Body of pancreas (tissue), 4 donors: ENCODE measurements around the gene PIKFYVE. TPM values are rescaled to one million over a fixed set of nuclear protein-coding genes. Genes with fewer than 3 reads are reported as not detected.

Source experiments
- ATAC-seq: fragments of 150-250 bp; one replicate; pipeline ENCODE4 v1.9.1; 2016
- DNase-seq, 4 donors: peaks; one replicate each; pipeline ENCODE4 v3.0.0-alpha.2; 2019
- H3K27ac ChIP-seq, 4 donors: fragments of 200-600 bp; sonication (generic); 1 replicate in 3 of 4; 2 replicates in 1 of 4; pipeline versions ENCODE4 v1.5.1 to v1.6.1; 2016 to 2019; ENCODE audit warnings: mild to moderate bottlenecking in 1 of 4, mixed read lengths in 1 of 4, moderate library complexity in 1 of 4
- H3K27me3 ChIP-seq, 2 donors: fragments of 200-600 bp; sonication (generic); one replicate each; pipeline ENCODE4 v1.6.0; 2016; ENCODE audit warnings: mild to moderate bottlenecking in 1 of 2
- H3K36me3 ChIP-seq, 2 donors: fragments of 200-600 bp; sonication (generic); replicated peaks in 1 of 2; 2 replicates each; pipeline ENCODE4 v1.5.1; 2016; ENCODE audit warnings: low read depth in 2 of 2; ENCODE audit not compliant: insufficient read depth in 1 of 2
- H3K4me1 ChIP-seq: fragments of 200-600 bp; sonication (generic); one replicate; pipeline ENCODE4 v1.6.0; 2016
- H3K4me3 ChIP-seq, 2 donors: fragments of 200-600 bp; sonication (generic); 1 replicate in 1 of 2; 2 replicates in 1 of 2; pipeline ENCODE4 v1.5.1; 2016 to 2019
- H3K9me3 ChIP-seq, 3 donors: fragments of 200-600 bp; sonication (generic); 1 replicate in 2 of 3; 2 replicates in 1 of 3; pipeline ENCODE4 v1.5.1; 2016
- CTCF ChIP-seq, 7 experiments: fragments of 450-650 bp in 4 of 7; fragments of 200-600 bp in 3 of 7; sonication (generic) in 3 of 7; IDR thresholded peaks; one replicate each; pipeline ENCODE4 v1.5.1; 2016 to 2019; ENCODE audit warnings: antibody characterized with exemption in 7 of 7
- POLR2A ChIP-seq, 3 donors: fragments of 450-650 bp; IDR thresholded peaks; one replicate each; pipeline ENCODE4 v1.6.1; 2016; ENCODE audit warnings: antibody characterized with exemption in 3 of 3, mild to moderate bottlenecking in 2 of 3
- WGBS, 2 donors: methylation state at CpG; one replicate each; pipeline ENCODE4 v1.1.5; 2017; 5-methylcytosine and 5-hydroxymethylcytosine counted together
- intact Hi-C: fragments of 100-400 bp; cut with DNase I; formaldehyde crosslinking; loops from one replicate; pipeline ENCODE4 v1.15.1; 2023
- total RNA-seq, 2 donors: library from RNA; depleted of rRNA; stranded (reverse); fragments of >200 nt; gene quantifications; one replicate each; pipeline ENCODE4 v1.1.0, GENCODE V29; 2016

Gene PIKFYVE
- total RNA-seq, 2 donors from 2014 or later = 23.9 to 27.7 TPM

GRCh38 chr2:208280234-208280633 is 14.2 kb downstream of the PIKFYVE start:
- no peak for TF ChIP-seq POLR2A (IDR thresholded peaks at IDR 0.05)
- no peak for TF ChIP-seq CTCF (IDR thresholded peaks at IDR 0.05)
- intact Hi-C loops = no loop called here
- no peak overlapping the region for H3K27ac ChIP-seq
- DNase-seq = no peak
- WGBS, 2 donors = 91% methylated on average over 2 of the region's 2 CpGs
- no peaks in the 10 kb centered on the region for H3K9me3 ChIP-seq
- H3K4me1 ChIP-seq = peaks cover 14% of the 10 kb centered on the region
- ATAC-seq = no peak
- H3K4me3 ChIP-seq = no peak overlapping the region
- H3K36me3 ChIP-seq = peaks cover 0 to 12% of the 10 kb centered on the region in 2 donors
- H3K27me3 ChIP-seq = no peaks in the 10 kb centered on the region

GRCh38 chr2:208280933-208281332 is 14.9 kb downstream of the PIKFYVE start:
- 76 to 88% methylated on average over 3 of the region's 3 CpGs for WGBS, 2 donors
- TF ChIP-seq CTCF (IDR thresholded peaks at IDR 0.05) = no peak
- H3K27ac ChIP-seq = no peak overlapping the region

GRCh38 chr2:208285853-208286252 is 19.8 kb downstream of the PIKFYVE start:
- H3K36me3 ChIP-seq = peaks cover 9 to 11% of the 10 kb centered on the region in 2 donors
- no peaks in the 10 kb centered on the region for H3K27me3 ChIP-seq
- TF ChIP-seq CTCF (IDR thresholded peaks at IDR 0.05) (no peak), POLR2A (IDR thresholded peaks at IDR 0.05) (no peak)
- H3K4me3 ChIP-seq = no peak overlapping the region
- 77 to 93% methylated on average over 4 of the region's 4 CpGs for WGBS, 2 donors
- ATAC-seq (no peak), DNase-seq (no peak)
- intact Hi-C loops = no loop called here
- H3K9me3 ChIP-seq = no peaks in the 10 kb centered on the region
- peaks cover 14% of the 10 kb centered on the region for H3K4me1 ChIP-seq
- H3K27ac ChIP-seq = no peak overlapping the region

More at GRCh38 chr2:208280933-208281332, 14.9 kb downstream of the PIKFYVE start:
- Histone ChIP-seq H3K36me3 (peaks cover 0 to 13% of the 10 kb centered on the region in 2 donors), H3K9me3 (no peaks in the 10 kb centered on the region), H3K4me3 (no peak overlapping the region), H3K4me1 (peaks cover 14% of the 10 kb centered on the region), H3K27me3 (no peaks in the 10 kb centered on the region)
- no peak for ATAC-seq
- no peak for DNase-seq
- intact Hi-C loops = no loop called here

DNA sequence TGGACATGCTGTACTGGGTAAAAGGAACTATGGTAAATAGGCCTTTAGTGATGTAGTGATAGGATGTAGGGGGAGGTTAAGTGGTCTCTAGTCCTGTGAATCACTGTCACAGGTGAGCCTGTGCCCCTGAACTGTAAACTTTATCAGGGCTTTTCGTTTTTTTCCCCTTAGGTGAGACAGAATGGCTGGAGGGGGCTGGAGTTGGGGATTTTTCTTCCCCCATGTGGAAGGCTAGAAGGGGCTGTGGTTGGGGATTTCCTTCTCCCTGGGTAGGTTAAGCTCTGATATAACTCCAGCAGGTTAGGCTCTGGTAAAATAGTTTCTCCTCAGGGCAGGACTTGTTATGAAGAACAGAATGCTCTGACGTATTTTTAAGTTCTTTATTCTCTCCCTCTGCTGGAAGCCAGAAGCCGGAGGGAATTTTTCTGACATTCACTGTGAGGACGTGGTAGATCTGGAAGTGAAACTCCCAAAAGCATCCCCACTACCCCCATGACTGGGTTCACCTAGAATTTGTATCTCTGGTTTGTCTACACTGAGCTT is 28.5 kb downstream of the PIKFYVE start:
- H3K36me3 ChIP-seq = peaks cover 0 to 8% of the 10 kb centered on the region in 2 donors
- intact Hi-C loops = no loop called here
- H3K9me3 ChIP-seq = no peaks in the 10 kb centered on the region

More for the DNA sequence above, 28.5 kb downstream of the PIKFYVE start:
- Histone ChIP-seq H3K27me3 (no peaks in the 10 kb centered on the region), H3K4me3 (no peak overlapping the region), H3K4me1 (peaks cover 10% of the 10 kb centered on the region), H3K27ac (no peak overlapping the region)
- DNase-seq (no peak), ATAC-seq (no peak)
- 83 to 88% methylated on average over 4 of the region's 4 CpGs for WGBS, 2 donors
- TF ChIP-seq POLR2A (IDR thresholded peaks at IDR 0.05) (no peak), CTCF (IDR thresholded peaks at IDR 0.05) (no peak)
